Astrocyte (in vitro differentiated cells and primary cell): ENCODE measurements around the gene TDRD1. TPM values are rescaled to one million over a fixed set of nuclear protein-coding genes. Genes with fewer than 3 reads are reported as not detected.

Experiments used
- DNase-seq: peaks from one replicate; pipeline ENCODE4 v3.0.0-alpha.2; 2010; ENCODE audit warnings: low read depth
- FAIRE-seq: peaks from 2 replicates; lab custom pipeline; 2011; peaks lifted over from hg19 to GRCh38; lab: Jason Lieb, UNC
- H2AFZ ChIP-seq: 2 replicates; pipeline ENCODE4 v1.6.0; 2012; ENCODE audit warnings: low read depth, low read length, inconsistent platforms
- H3K27ac ChIP-seq: 2 replicates; pipeline ENCODE4 v1.5.1; 2011; ENCODE audit warnings: low read depth, low read length, inconsistent platforms
- H3K27me3 ChIP-seq: 2 replicates; pipeline ENCODE4 v1.6.0; 2011; ENCODE audit warnings: low read length, inconsistent platforms; ENCODE audit not compliant: insufficient read depth
- H3K36me3 ChIP-seq: 2 replicates; pipeline ENCODE4 v1.5.1; 2011; ENCODE audit warnings: low read length, inconsistent platforms; ENCODE audit not compliant: insufficient read depth
- H3K4me1 ChIP-seq: 2 replicates; pipeline ENCODE4 v1.5.1; 2011; ENCODE audit warnings: low read length, inconsistent platforms; ENCODE audit not compliant: insufficient read depth
- H3K4me2 ChIP-seq: 2 replicates; pipeline ENCODE4 v1.6.0; 2012; ENCODE audit warnings: low read length, inconsistent platforms
- H3K4me3 ChIP-seq: 2 replicates; pipeline ENCODE4 v1.5.1; 2011; ENCODE audit warnings: low read depth, mild to moderate bottlenecking, low read length, inconsistent platforms; ENCODE audit not compliant: insufficient read depth
- H3K79me2 ChIP-seq: 2 replicates; pipeline ENCODE4 v1.6.0; 2012; ENCODE audit warnings: mild to moderate bottlenecking, low read length, inconsistent platforms; ENCODE audit not compliant: insufficient read depth
- H3K9ac ChIP-seq: 2 replicates; pipeline ENCODE4 v1.6.0; 2012; ENCODE audit warnings: mild to moderate bottlenecking, low read length, inconsistent platforms
- H3K9me3 ChIP-seq: 2 replicates; pipeline ENCODE4 v1.5.1; 2012; ENCODE audit warnings: low read depth, mild to moderate bottlenecking, low read length, inconsistent platforms; ENCODE audit not compliant: insufficient read depth
- H4K20me1 ChIP-seq: 2 replicates; pipeline ENCODE4 v1.6.0; 2012; ENCODE audit warnings: low read length, inconsistent platforms; ENCODE audit not compliant: insufficient read depth
- H3K27ac Mint-ChIP-seq: one replicate; pipeline ENCODE4 v1.8.0; 2021; ENCODE audit warnings: mild to moderate bottlenecking, mixed read lengths; ENCODE audit not compliant: unreplicated experiment
- H3K27me3 Mint-ChIP-seq: one replicate; pipeline ENCODE4 v1.8.0; 2021; ENCODE audit warnings: low read depth, mixed read lengths; ENCODE audit not compliant: unreplicated experiment
- H3K36me3 Mint-ChIP-seq: one replicate; pipeline ENCODE4 v1.8.0; 2021; ENCODE audit warnings: low read depth, mixed read lengths; ENCODE audit not compliant: unreplicated experiment
- H3K4me1 Mint-ChIP-seq: one replicate; pipeline ENCODE4 v1.8.0; 2021; ENCODE audit warnings: low read depth, mixed read lengths; ENCODE audit not compliant: unreplicated experiment
- H3K4me3 Mint-ChIP-seq: one replicate; pipeline ENCODE4 v1.8.0; 2021; ENCODE audit warnings: mild to moderate bottlenecking, moderate library complexity, mixed read lengths; ENCODE audit not compliant: unreplicated experiment
- H3K9me3 Mint-ChIP-seq: one replicate; pipeline ENCODE4 v1.8.0; 2021; ENCODE audit warnings: mild to moderate bottlenecking, mixed read lengths; ENCODE audit not compliant: unreplicated experiment
- CTCF ChIP-seq: IDR thresholded peaks from 2 replicates; pipeline ENCODE4 v1.5.1; 2011; ENCODE audit warnings: low read depth, mild to moderate bottlenecking, inconsistent platforms, low read length, moderate library complexity; ENCODE audit not compliant: insufficient read depth
- EZH2 ChIP-seq: IDR thresholded peaks from 2 replicates; pipeline ENCODE4 v1.6.1; 2012; ENCODE audit warnings: mild to moderate bottlenecking, low read length, inconsistent platforms; ENCODE audit not compliant: insufficient read depth
- total RNA-seq: library from RNA; stranded (reverse); gene quantifications from 2 replicates; pipeline ENCODE4 v1.2.1, GENCODE V29; 2021

TDRD1 gene
- total RNA-seq, 1 donor from 2014 or later, result not detected

DNA sequence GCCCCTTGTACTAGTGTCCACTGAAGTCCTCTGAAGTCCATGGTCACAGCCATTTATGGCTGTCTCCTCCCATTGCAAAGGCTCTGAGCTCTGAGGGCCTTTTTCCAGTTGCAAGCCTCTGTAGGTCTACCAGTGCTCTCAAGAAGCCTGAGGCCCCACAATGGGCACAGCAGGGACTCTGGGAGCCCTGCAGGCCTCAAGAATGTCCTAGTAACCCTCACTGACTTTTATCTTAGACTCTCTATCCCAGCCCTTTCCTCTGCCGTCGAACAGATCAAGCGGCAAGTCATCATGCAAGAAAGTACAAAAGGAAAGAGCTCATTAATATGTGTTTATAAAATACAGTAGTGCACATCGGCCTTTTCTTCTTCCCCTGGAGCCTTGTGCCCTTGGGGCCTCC lies 83.3 kb downstream of the TDRD1 start:
- Mint-ChIP-seq H3K27ac (no peak overlapping the region), H3K36me3 (no peaks in the 10 kb centered on the region), H3K27me3 (no peaks in the 10 kb centered on the region), H3K9me3 (no peaks in the 10 kb centered on the region), H3K4me1 (peaks cover 20% of the 10 kb centered on the region), H3K4me3 (no peak overlapping the region)
- H3K4me3 ChIP-seq, result no peak overlapping the region
- H3K79me2 ChIP-seq, result no peaks in the 10 kb centered on the region
- no peak for DNase-seq
- H3K4me2 ChIP-seq, result no peak overlapping the region
- no peaks in the 10 kb centered on the region for H3K27me3 ChIP-seq
- H2AFZ ChIP-seq, result no peak overlapping the region
- H3K36me3 ChIP-seq, result no peaks in the 10 kb centered on the region
- TF ChIP-seq CTCF (no peak), EZH2 (no peak)
- H4K20me1 ChIP-seq, result no peaks in the 10 kb centered on the region
- H3K27ac ChIP-seq, result no peak overlapping the region
- no peaks in the 10 kb centered on the region for H3K9me3 ChIP-seq
- no peak overlapping the region for H3K9ac ChIP-seq
- H3K4me1 ChIP-seq, result peaks cover 24% of the 10 kb centered on the region
- no peak for FAIRE-seq

- H3K36me3 Mint-ChIP-seq, result no peaks in the 10 kb centered on the region
- H3K4me2 ChIP-seq, result no peak overlapping the region
- H2AFZ ChIP-seq, result no peak overlapping the region
- H3K4me1 ChIP-seq, result peaks cover 16% of the 10 kb centered on the region
- H3K36me3 ChIP-seq, result no peaks in the 10 kb centered on the region
- no peak overlapping the region for H3K4me3 ChIP-seq
- no peak overlapping the region for H3K27ac Mint-ChIP-seq
- no peak for FAIRE-seq
- no peak overlapping the region for H3K27ac ChIP-seq
- no peaks in the 10 kb centered on the region for H3K9me3 ChIP-seq
- H3K27me3 ChIP-seq, result no peaks in the 10 kb centered on the region
- peaks cover 19% of the 10 kb centered on the region for H3K4me1 Mint-ChIP-seq
- H3K27me3 Mint-ChIP-seq, result no peaks in the 10 kb centered on the region
- no peak overlapping the region for H3K9ac ChIP-seq
- H4K20me1 ChIP-seq, result no peaks in the 10 kb centered on the region
- H3K9me3 Mint-ChIP-seq, result no peaks in the 10 kb centered on the region
- H3K4me3 Mint-ChIP-seq, result no peak overlapping the region
- TF ChIP-seq EZH2, result no peak
- TF ChIP-seq CTCF, result no peak
- DNase-seq, result peak; percentile 27
- H3K79me2 ChIP-seq, result no peaks in the 10 kb centered on the region
These were observed 86.4 kb downstream of the TDRD1 start for GRCh38 chr10:114265392-114266053.

DNA sequence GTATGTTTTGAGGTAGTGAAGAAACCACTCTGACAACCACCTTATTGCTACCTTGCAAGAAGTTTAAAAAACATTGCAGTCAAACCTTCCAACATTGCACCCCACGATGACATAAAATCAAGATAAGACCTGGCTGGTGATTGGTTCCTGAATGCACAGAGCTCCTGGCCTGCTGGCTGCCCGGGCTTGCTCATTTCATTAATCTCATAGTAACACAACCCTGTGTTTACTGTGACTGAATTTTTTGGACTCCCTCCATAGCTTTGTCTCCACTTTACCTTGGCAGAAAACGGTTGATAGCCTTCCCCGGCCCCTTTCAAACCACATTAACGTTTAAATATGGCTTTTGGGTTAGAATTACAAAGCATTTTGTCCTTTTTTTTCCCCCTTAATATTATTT lies 87.4 kb downstream of the TDRD1 start:
- Mint-ChIP-seq H3K27ac (no peak overlapping the region), H3K9me3 (no peaks in the 10 kb centered on the region), H3K4me1 (peaks cover 19% of the 10 kb centered on the region), H3K27me3 (no peaks in the 10 kb centered on the region), H3K4me3 (no peak overlapping the region), H3K36me3 (no peaks in the 10 kb centered on the region)
- Histone ChIP-seq H4K20me1 (peaks cover 3% of the 10 kb centered on the region), H3K79me2 (no peaks in the 10 kb centered on the region), H3K36me3 (no peaks in the 10 kb centered on the region), H3K4me2 (peak overlapping the region; percentile 12), H3K27ac (no peak overlapping the region), H3K4me3 (no peak overlapping the region), H3K9me3 (no peaks in the 10 kb centered on the region), H3K27me3 (no peaks in the 10 kb centered on the region), H3K9ac (no peak overlapping the region), H3K4me1 (peaks cover 17% of the 10 kb centered on the region), H2AFZ (peak overlapping the region; percentile 60)
- no peak for FAIRE-seq
- TF ChIP-seq CTCF (no peak), EZH2 (no peak)
- DNase-seq, result peak; percentile 88
